ENCODE results near the gene RSBN1.

GRCh38 chr1:113846391-113847035 is 34.2 kb upstream of the RSBN1 start:
- TF ChIP-seq EZH2phosphoT487 (IDR thresholded peaks at IDR 0.05; ENCODE audit: borderline replicate concordance, low read length) (no peak), CTCF (conservative IDR thresholded peaks at IDR 0.05; ENCODE audit: low read depth, low read length) (no peak)

Data from PC-3 (cell line).